GM18861 (cell line): ENCODE data around the gene WWC1.
"Not testable (repeated sequence)": the region's sequence is repeated elsewhere in the genome, so short reads cannot be mapped to it uniquely, and the experiment has no call there.

Experiments used
- ATAC-seq: cut with Tn5 transposase; IDR thresholded peaks from one replicate; pipeline ENCODE4 v1.9.1; 2021; ENCODE audit not compliant: unreplicated experiment

Gene WWC1

DNA sequence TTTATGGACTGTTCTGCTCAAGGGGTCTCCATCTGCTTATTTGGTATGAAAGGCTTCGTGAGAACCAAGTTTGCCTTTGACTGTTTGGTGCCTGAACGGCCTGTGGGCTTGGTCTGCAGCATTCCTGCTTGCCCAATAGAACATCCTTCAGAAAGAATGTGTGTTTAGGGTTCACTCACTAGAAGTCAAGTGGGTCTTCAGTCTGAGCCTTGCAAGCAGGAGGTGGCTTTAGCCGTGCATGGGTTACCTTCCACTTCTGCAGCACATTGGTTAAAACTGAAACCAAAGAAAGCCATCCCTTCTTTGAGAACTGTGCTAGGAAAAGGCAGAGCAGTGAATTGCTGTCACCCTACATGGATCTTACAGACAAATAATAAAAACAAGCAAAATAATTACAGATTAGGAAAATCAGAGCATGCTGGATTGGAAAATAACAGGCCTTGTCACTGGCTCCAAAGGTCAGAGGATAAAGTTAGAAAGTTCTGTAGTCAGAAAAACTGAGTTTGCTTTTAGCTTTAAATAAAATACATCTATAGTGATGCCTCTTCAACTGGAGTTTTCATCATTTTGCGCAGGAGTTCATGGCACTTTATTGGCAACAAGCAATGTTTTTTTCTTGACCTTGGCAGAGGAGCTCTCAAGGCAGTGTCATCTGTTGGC lies 16.6 kb downstream of the WWC1 start:
- no peak for ATAC-seq

DNA sequence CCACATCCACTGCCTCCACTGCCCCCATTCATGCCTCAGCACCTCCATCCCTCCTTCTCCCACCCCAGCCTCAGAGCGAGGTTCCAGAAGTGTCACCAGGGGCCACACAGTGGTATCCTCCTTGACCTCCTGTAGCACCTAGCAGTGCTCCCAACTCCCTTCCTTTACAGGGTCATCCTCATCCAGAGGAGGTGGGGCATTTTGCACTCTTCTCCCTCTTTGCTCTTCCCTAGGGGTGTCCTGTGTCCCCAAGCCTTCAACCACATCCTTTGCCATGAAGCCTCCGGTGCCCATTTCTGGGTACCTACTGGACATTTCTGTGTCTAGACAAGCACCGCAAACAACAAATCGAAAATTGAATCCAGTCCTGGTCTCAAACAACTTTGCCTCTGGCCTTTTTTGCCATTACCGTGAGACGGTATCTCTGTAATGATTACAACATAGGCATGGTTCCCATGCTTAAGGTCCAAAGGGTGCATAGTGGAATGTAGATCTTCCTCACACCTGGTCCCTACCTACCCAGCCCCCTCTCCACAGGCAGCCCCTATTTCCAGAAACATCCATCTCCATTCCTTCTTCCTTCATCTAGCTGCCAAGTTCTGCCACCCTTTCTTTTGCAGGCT lies 17.6 kb downstream of the WWC1 start:
- ATAC-seq: no peak

DNA sequence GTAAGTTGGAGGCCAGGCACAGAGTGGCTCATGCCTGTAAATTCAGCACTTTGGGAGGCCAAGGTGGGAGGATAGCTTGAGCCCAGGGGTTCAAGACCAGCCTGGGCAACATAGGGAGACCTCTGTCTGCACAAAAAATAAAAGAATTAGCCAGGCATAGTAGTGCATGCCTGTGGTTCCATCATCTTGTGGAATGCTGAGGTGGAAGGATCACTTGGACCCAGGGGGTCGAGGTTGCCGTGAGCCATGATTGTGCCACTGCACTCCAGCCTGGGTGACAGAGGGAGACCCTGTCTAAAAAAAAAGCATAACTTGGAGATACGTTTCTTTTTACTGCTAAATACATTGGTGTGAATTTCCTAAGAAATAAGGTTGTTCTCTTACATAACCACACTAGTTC lies 19.1 kb downstream of the WWC1 start:
- not testable (repeated sequence) for ATAC-seq

DNA sequence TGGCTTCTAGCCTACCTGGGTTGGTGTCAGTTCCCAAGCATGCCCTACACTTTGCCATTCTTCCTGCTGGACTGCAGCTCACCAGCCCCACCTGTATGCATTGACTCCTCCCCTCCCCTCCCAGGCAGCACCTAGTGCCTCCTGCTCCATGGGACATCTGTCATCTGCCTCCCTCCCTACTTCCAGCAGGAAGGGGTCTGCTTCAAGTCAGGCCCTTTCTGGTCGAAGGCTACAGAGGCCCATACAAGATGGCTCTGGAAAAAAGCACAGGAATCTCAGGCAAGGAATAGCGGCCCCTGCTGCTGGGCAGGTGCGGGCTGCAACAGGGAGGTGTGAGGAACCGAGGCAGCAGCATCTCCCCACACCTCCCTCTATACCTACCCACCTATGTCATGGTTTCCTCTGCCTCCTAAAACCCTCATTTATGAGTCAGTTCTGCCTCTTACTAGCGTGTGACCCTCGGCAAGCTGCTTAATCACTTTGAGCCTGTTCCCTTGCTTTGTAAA lies 19.7 kb downstream of the WWC1 start:
- no peak for ATAC-seq

DNA sequence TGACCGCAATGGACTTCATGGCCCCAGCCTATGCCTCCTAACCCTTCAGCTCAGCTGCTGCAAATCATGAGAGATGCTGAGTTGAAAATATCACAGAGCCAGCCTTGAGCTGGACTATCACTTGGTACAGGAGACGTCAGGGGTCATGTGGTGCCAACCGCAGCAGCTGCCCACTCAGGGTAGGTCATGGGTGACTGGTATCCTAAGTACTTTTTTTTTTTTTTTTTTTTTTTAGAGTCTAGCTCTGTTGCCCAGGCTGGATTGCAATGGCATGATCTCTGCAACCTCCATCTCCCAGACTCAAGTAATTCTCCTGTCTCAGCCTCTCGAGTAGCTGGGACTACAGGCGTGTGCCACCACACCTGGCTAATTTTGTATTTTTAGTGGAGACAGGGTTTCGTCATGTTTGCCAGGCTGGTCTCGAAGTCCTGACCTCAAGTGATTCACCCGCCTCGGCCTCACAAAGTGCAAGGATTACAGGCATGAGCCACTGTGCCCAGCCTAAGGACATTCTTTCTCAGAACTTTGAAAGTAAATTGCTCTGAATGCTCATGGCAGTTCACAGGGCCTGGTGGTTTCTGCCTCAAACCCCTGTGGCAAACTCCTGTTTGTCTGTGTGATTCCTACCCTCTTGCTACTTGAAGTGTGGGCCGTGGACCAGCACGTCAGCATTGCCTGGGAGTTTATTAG lies 21.3 kb downstream of the WWC1 start:
- ATAC-seq: no peak

DNA sequence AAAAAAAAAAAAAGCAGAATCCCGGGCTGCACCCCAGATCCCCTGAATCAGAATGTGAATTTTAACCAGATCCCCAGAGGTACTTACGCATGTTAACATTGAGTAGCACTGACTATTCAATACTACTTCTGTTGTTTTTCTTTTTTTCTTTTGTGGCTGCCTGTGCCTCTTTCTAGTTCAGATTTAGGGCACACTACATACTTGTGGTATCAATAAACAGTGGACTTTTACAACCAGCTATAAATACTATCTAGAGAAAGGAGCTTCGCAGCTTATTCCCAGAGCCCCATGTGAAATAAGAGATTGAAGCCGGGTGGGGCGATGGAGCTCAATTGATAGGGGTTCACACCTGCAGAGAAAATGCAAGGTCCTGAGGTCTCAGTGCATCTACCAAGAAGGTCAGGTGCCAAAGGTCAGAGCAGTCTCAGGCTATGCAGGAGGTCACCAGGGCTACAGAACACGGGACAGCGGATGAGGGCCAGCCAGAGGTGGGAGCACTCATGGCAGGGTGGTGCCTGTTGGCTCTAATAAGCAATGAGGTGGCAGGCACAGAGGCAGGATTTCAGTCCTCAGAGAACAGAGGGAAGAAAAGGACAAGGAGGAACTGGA lies 22.3 kb downstream of the WWC1 start:
- ATAC-seq: no peak

DNA sequence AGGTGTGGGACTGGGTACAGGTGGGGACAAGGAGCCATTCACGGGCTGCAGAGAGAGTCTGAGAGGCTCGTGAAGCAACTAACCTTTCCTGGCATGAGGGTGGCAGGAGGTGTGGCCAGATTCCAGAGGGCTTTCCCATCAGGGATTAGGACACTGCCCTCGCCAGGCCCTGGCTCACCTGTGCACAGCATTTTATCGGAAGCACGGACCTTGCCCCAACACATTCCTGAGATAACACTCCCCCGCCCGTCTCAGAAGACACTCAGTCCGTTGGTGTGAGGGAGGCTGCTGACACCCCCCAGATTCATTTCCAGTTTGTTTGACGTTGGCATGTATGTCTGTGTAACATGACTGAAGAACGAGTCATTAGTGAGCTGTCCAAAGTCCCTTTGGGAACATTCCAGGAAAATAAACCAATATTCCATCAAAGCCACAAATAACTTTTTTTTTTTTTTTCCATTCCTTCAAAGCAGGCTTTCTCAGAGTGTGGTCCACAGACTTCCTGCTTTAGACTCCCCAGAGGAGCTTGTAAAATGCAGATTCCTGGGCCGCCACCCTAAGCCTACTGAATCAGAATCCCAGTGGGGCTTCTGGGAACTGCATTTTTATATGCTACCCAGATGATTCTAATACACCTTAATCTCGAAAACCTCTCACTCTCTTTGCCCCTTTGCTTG lies 23.4 kb downstream of the WWC1 start:
- ATAC-seq: no peak

DNA sequence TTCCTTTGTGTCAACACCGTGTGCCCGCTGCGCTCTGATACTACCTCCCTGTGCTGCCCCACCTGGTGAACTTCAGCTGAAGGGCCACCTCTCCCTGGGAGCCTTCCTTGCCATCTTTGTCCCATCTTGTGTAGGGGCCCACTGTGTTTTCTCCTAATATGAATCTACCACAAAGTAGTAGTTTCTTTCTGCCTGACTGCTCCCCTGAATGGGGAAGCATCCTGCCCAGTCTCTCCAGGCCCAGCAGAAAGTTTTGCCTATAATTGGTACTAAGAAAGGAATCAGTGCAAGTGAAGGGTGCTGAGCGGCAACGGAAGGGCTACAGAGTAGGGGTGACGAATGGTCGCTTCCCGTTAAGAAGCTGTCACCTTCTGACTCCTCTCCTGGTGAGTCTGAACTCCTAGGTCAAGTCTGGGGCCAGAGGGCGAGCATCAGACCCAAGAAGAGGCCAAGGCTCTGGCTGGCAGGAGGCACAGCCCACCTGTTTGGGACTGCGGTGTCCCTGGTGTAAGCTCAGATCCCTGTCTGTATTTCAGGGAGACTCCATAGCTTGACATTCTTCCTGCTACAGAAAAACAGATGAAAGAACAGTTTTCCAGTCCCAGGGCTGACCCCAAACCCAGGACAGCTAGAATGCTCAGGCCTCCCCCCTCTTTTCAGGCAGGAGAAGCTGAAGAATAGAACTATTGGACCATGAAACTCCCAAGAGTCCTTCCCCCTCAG lies 24.1 kb downstream of the WWC1 start:
- no peak for ATAC-seq

DNA sequence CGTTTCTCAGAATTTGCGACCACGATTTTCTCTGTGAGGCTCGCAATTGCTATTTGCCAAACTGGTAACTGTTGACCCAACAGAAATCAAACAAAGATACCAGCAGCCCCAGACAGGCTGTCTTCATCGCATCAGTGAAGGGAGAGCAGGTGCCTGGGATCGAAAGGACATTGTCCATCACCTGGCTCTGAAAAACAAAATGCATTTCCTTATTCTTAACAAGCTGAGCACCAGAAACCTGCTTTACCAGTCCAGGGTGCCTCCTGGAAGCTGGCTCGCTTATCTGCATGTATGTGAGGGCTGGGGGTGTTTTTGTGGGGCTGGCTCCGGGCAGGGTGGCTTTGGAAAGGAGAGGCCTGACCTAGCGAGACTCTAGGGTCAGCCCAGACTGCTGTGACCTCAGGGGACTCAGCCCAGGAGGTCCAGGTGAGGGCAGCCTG lies 24.7 kb downstream of the WWC1 start:
- ATAC-seq: no peak

DNA sequence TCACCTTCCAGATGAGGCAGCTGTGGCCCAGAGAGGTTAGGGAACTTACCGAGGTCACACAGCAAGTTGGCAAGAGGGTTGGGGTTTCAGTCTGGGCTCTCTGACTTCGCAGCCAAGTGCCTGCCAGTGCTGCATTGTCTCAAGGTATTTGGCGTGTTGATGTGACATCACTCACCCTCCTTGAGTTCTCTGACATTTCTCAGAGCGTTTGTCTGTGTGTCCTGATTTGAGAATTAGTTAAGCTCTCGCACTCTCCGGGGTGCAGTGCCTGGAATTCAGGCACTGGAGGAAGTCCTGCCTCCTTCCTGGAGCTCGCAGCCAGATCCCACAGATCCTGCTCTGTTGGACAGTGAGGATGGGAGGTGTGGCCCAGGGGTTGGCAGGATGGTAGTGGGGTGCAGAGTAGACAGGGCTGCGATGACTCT lies 25.7 kb downstream of the WWC1 start:
- ATAC-seq: no peak

DNA sequence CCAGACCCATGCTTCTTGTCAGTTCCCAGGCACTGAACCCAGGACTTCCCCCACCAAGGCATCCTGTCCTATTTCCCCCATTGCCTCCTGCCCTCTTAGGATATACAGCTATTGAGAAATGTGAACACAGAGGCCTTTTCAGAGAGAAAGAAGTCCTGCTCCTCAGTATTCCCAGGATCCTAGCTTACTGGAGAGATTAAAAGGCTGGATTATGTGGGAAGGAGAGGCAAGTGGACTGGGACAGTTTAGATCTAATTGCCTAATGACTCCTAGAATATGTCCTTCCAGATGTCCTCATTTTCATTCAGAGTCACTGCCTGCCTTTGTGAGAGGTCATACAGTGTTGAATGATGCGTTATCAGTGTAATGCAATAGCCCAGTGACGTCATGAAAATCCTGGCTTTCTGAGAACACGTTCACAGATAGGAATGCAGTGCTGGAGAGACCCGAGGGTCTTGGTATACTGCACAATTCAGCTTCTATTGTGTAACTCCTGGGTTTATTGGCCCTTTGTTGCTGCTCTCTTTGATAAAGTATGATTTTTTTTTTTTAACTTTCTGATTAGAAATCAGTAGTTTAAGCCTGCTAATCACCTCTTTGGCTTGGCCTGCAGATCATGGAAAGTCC lies 26.2 kb downstream of the WWC1 start:
- no peak for ATAC-seq

DNA sequence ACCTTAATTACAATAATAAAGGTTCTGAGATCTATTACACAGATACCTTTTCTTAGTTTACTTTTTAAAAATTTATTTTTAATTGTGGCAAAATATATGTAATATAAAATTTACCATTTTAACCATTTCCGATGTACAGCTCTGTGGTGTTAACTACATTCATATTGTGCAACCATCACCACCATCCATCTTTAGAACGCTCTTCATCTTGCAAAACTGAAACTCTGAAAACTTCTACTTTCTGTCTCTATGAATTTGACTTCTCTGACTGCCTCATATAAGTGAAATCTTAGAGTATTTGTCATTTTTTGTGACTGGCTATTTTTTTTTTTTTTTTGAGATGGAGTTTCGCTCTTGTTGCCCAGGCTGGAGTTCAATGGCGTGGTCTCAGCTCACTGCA lies 26.8 kb downstream of the WWC1 start:
- ATAC-seq: no peak

DNA sequence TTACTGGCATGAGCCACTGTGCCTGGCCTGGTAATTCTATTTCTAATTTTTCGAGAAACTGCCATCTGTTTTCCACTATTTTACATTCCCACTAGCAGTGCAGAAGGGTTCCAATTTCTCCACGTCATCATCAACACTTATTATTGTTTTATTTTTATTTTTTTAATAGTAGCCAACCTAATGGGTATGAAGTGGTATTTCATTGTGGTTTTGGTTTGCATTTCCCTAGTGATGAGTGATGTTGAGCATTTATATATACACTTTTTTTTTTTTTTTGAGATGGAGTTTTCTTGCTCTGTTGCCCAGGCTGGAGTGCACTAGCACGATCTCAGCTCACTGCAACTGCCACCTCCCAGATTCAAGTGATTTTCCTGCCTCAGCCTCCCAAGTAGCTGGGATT lies 28.3 kb downstream of the WWC1 start:
- no peak for ATAC-seq

DNA sequence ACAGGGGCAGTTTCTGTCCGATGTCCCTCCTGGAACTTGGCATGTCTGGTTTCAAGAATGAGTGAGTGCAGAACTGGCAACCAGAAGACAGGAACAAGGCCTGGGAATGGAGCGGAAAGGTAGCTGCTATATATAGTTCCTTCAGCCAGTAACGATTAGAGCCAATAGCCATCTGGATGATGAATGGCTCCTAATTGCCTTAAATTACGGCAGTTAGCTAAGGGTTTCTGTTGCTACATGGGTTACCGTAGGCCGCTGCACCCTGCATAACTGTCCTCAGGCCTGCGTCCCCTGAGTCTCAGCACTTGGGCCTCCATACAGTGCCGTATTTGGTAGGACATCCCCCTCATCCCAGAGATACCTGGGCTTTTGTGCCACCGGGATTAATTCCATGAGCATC lies 29.4 kb downstream of the WWC1 start:
- no peak for ATAC-seq

DNA sequence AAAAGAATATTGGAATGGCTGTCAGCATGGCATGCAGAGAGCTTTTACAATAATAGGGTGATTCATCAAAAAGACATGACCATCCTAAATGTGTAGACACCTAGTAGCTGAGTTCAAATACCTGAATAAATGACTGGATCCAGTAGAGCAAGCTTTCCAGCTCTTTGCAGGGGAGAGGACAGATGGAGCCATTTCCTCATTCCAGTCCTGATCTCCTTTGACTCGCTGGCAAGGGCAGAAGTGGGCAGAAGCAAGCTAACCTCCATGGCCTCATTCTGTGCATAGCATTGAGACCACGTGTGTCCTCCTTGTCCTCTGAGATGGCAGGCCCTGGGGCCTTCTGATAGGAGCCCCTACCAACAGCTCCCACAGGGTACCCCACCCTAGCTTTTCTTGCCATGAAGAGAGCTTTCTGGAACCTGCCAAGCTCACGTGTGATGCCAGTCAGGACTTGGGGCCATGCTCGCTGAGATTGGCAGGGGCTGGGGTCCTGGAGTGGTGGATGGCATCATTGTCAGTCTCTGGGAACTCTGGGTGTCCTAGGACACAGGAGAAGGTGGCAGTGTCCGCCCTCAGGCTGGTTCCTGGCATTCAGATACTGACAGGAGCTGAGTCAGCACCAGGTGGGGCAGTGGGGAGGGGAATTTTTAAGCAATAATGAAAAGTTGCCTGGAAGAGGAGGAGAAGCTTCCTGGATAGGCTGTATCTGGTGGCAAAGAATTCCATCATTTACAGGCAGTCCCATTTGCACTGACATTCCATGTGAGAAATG lies 33.6 kb downstream of the WWC1 start:
- no peak for ATAC-seq

DNA sequence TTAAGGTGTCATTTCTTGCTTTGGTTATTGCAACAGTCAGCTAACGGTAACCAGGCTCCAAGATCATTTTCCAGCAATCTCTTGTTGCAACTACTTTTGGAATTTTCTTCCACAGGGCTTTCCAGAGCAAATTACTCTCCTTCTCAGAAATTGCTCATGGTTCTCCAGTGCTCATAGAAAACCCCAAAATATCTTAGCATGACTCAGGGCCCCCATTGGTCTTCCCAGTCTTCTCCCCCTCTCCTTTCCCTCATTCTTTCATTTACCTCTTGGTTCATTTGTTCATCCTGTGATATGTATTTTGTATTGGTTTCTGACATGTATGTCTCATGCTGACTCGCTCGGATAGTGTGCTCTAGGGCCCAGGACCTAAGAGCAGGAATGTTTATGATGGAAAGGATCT lies 35.6 kb downstream of the WWC1 start:
- no peak for ATAC-seq

DNA sequence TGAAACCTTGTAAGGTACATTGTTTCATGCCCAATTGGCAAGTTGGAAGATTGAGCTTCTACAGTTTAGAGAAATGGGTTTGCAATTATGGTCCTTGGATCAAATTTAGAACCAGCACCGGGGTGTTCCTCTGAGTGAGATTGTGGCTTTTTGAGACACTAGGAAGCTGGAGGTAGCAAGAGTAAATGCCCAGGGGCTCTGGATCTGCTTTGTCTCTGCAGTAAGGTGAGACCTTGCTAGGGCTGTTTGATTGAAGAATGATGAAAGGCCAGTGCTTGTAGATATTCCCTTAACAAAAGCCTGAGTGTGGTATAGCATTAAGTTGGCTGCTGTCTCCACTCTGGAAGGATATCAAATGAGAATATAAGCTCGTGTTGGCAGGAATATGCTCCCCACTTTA lies 36.0 kb downstream of the WWC1 start:
- no peak for ATAC-seq

DNA sequence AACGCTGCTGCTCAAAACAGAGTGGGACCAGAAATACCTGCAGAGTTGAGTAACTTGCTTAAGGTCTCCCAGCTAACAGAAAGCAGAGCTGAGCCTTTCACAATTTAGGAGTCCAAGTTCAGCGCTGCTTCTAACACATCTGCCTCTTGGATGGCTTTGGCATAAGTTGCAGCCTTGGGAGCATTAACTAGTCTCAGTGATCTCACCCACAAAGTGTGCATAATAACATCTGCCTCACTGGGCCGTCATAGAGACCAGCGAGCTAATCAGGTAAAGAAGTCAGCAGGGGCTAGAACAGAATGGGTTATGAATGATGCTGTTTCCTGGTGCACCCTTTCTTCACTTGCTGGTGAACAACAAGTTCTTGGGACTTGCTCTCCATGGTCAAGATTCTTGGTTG lies 36.5 kb downstream of the WWC1 start:
- no peak for ATAC-seq

DNA sequence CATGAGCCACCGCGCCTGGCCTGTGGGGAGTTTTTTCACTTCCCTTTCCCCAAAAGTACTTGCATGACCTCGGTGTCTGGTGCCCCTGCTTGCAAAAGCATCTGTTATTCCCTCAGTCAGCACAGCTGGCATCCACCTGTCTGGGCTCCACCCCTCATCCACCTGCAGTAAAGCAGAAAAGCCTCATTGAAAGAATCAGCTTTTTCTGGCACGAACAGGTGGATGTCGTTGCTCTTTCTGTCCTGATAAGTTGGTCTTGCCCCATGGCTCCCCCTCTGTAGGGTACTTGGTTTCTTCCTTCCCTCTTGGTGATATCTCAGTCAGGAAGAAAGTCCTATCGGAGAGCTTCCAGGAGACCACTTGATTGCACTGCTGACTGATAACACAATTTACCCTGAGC lies 37.4 kb downstream of the WWC1 start:
- no peak for ATAC-seq
